Measurements from ENCODE around the gene TP63. TPM values are rescaled to one million over a fixed set of nuclear protein-coding genes. Genes with fewer than 3 reads are reported as not detected.

TP63 gene
- polyA plus RNA-seq, 3 donors: not detected

- no CpG with 5 or more reads among the region's 1 CpG for WGBS (ENCODE audit: insufficient coverage)
Measured at GRCh38 chr3:189827108-189827507, 195.9 kb downstream of the TP63 start.

GRCh38 chr3:189830401-189830800, 199.2 kb downstream of the TP63 start:
- Histone ChIP-seq H3K4me2 (replicated peaks; ENCODE audit: extremely low read depth, low read length, poor library complexity, severe bottlenecking) (no peak overlapping the region), H3K27ac (ENCODE audit: low read depth in 1 of 2, low read length in 2 of 2) (no peak overlapping the region), H3K4me1 (ENCODE audit: control insufficient read depth in 1 of 2, insufficient read depth in 2 of 2, low read length in 2 of 2) (no peaks in the 10 kb centered on the region), H3K36me3 (replicated peaks in 1 of 2; ENCODE audit: control insufficient read depth in 1 of 2, insufficient read depth in 2 of 2, low read length in 2 of 2) (no peaks in the 10 kb centered on the region), H3K79me2 (ENCODE audit: insufficient read depth, low read length) (no peaks in the 10 kb centered on the region), H3K9me3 (replicated peaks in 1 of 2; ENCODE audit: control insufficient read depth in 1 of 2, insufficient read depth in 1 of 2, low read length in 2 of 2) (no peaks in the 10 kb centered on the region), H2AFZ (ENCODE audit: insufficient read depth, low read depth, low read length, poor library complexity, severe bottlenecking) (no peak overlapping the region), H3K4me3 (replicated peaks in 1 of 3; ENCODE audit: low read depth in 2 of 3, low read length in 3 of 3) (no peak overlapping the region), H4K20me1 (ENCODE audit: insufficient read depth, low read length) (no peaks in the 10 kb centered on the region), H3K27me3 (ENCODE audit: control insufficient read depth in 2 of 2, insufficient read depth in 2 of 2, low read length in 2 of 2) (no peaks in the 10 kb centered on the region), H3K9ac (ENCODE audit: insufficient read depth, low read length, poor library complexity, severe bottlenecking) (no peak overlapping the region)
- H3K4me3 Mint-ChIP-seq: no peak overlapping the region
- no peaks in the 10 kb centered on the region for H3K36me3 Mint-ChIP-seq
- H3K9me3 Mint-ChIP-seq: peaks cover 0 to 3% (median 0%) of the 10 kb centered on the region in 7 donors
- no CpG with 5 or more reads among the region's 2 CpGs for WGBS (ENCODE audit: insufficient coverage)
- peaks cover 0 to 2% (median 0%) of the 10 kb centered on the region in 3 donors for H3K27me3 Mint-ChIP-seq (ENCODE audit: low read depth in 3 of 3)
- no peak for DNase-seq
- TF ChIP-seq CTCF (IDR thresholded peaks at IDR 0.05): no peak
- H3K27ac Mint-ChIP-seq: no peak overlapping the region
- H3K4me1 Mint-ChIP-seq: no peaks in the 10 kb centered on the region
- intact Hi-C loops (cut with micrococcal nuclease): no loop called here

More at GRCh38 chr3:189827108-189827507, 195.9 kb downstream of the TP63 start:
- peaks cover 0 to 2% (median 0%) of the 10 kb centered on the region in 3 donors for H3K27me3 Mint-ChIP-seq (ENCODE audit: low read depth in 3 of 3)
- Histone ChIP-seq H3K9me3 (replicated peaks in 1 of 2; ENCODE audit: control insufficient read depth in 1 of 2, insufficient read depth in 1 of 2, low read length in 2 of 2) (no peaks in the 10 kb centered on the region), H3K4me3 (replicated peaks in 1 of 3; ENCODE audit: low read depth in 2 of 3, low read length in 3 of 3) (no peak overlapping the region), H3K4me1 (ENCODE audit: control insufficient read depth in 1 of 2, insufficient read depth in 2 of 2, low read length in 2 of 2) (no peaks in the 10 kb centered on the region), H3K79me2 (ENCODE audit: insufficient read depth, low read length) (no peaks in the 10 kb centered on the region), H3K9ac (ENCODE audit: insufficient read depth, low read length, poor library complexity, severe bottlenecking) (no peak overlapping the region), H2AFZ (ENCODE audit: insufficient read depth, low read depth, low read length, poor library complexity, severe bottlenecking) (no peak overlapping the region), H3K27me3 (ENCODE audit: control insufficient read depth in 2 of 2, insufficient read depth in 2 of 2, low read length in 2 of 2) (no peaks in the 10 kb centered on the region), H3K4me2 (replicated peaks; ENCODE audit: extremely low read depth, low read length, poor library complexity, severe bottlenecking) (no peak overlapping the region), H3K36me3 (replicated peaks in 1 of 2; ENCODE audit: control insufficient read depth in 1 of 2, insufficient read depth in 2 of 2, low read length in 2 of 2) (no peaks in the 10 kb centered on the region), H4K20me1 (ENCODE audit: insufficient read depth, low read length) (no peaks in the 10 kb centered on the region), H3K27ac (ENCODE audit: low read depth in 1 of 2, low read length in 2 of 2) (no peak overlapping the region)
- no peak overlapping the region for H3K27ac Mint-ChIP-seq
- intact Hi-C loops (cut with micrococcal nuclease): no loop called here
- no peak overlapping the region for H3K4me3 Mint-ChIP-seq
- peaks cover 0 to 3% (median 1%) of the 10 kb centered on the region in 7 donors for H3K9me3 Mint-ChIP-seq
- H3K4me1 Mint-ChIP-seq: no peaks in the 10 kb centered on the region
- DNase-seq: no peak
- no peaks in the 10 kb centered on the region for H3K36me3 Mint-ChIP-seq
- TF ChIP-seq CTCF (IDR thresholded peaks at IDR 0.05): no peak

Data from CD14-positive monocyte (primary cell).